Lower leg skin (tissue), 4 donors: Measurements from ENCODE around the gene SRI. TPM values are rescaled to one million over a fixed set of nuclear protein-coding genes. Genes with fewer than 3 reads are reported as not detected.

Source experiments
- DNase-seq, 2 donors: peaks; one replicate each; pipeline ENCODE4 v3.0.0-alpha.2; 2019; ENCODE audit warnings: low spot score in 2 of 2
- H3K4me3 ChIP-seq: fragments of 200-600 bp; sonication (generic); 2 replicates; pipeline ENCODE4 v1.5.1; 2017; ENCODE audit warnings: mild to moderate bottlenecking, low read depth; ENCODE audit not compliant: poor library complexity, severe bottlenecking
- WGBS, 2 donors: methylation state at CpG; one replicate each; pipeline ENCODE4 v1.1.5; 2018; 5-methylcytosine and 5-hydroxymethylcytosine counted together
- intact Hi-C: fragments of 100-400 bp; cut with DNase I; formaldehyde crosslinking; loops from one replicate; pipeline ENCODE4 v1.15.0; 2023; ENCODE audit warnings: low total_unique reads
- total RNA-seq, 4 donors: library from RNA; depleted of rRNA; stranded (reverse); fragments of >200 nt; gene quantifications; one replicate each; pipeline ENCODE4 v1.1.0, GENCODE V29; 2016
- TF ChIP-seq, protein P1 (sequence below), 3 donors: fragments of 450-650 bp; IDR thresholded peaks; one replicate each; pipeline ENCODE4 v1.5.1; 2016; ENCODE audit warnings: antibody characterized with exemption in 3 of 3, mild to moderate bottlenecking in 3 of 3, moderate library complexity in 2 of 3

Gene SRI
- total RNA-seq, 4 donors from 2014 or later = 24.6 to 43.9 (median 42.2) TPM

GRCh38 chr7:88155756-88156155 lies 64.1 kb downstream of the SRI start:
- intact Hi-C loops = no loop called here
- WGBS, 2 donors = 80 to 87% methylated on average over 4 of the region's 4 CpGs
- DNase-seq = no peak
- TF ChIP-seq, protein P1, sequence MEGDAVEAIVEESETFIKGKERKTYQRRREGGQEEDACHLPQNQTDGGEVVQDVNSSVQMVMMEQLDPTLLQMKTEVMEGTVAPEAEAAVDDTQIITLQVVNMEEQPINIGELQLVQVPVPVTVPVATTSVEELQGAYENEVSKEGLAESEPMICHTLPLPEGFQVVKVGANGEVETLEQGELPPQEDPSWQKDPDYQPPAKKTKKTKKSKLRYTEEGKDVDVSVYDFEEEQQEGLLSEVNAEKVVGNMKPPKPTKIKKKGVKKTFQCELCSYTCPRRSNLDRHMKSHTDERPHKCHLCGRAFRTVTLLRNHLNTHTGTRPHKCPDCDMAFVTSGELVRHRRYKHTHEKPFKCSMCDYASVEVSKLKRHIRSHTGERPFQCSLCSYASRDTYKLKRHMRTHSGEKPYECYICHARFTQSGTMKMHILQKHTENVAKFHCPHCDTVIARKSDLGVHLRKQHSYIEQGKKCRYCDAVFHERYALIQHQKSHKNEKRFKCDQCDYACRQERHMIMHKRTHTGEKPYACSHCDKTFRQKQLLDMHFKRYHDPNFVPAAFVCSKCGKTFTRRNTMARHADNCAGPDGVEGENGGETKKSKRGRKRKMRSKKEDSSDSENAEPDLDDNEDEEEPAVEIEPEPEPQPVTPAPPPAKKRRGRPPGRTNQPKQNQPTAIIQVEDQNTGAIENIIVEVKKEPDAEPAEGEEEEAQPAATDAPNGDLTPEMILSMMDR (IDR thresholded peaks at IDR 0.05) = no peak
- H3K4me3 ChIP-seq = no peak overlapping the region

Other genes with a start within 250 kb of the SRI start
- gene STEAP4, start 86.9 kb upstream of the SRI start, total RNA-seq = 10 to 100 TPM in 2 of 4 donors, 1 to 10 TPM in 2; 8.6 to 55.6 (median 22.0) TPM